K562 (cell line): Measurements from ENCODE around the gene PPP3CB. TPM values are rescaled to one million over a fixed set of nuclear protein-coding genes. Genes with fewer than 3 reads are reported as not detected.
A peak's percentile ranks its signal among the peaks of the same experiment; 100 is the strongest.

Experiments
- ASH1L ChIP-seq: fragments of 450-650 bp; IDR thresholded peaks from 2 replicates; pipeline ENCODE4 v1.6.1; 2018; ENCODE audit warnings: borderline replicate concordance, mild to moderate bottlenecking, low read depth; ENCODE audit not compliant: partially characterized antibody
- CBFA2T3 ChIP-seq: fragments of 450-650 bp; IDR thresholded peaks from 2 replicates; pipeline ENCODE4 v1.6.1; 2017
- CGGBP1 ChIP-seq: fragments of 250-450 bp; sonication (Bioruptor Pico); IDR thresholded peaks from 2 replicates; pipeline ENCODE4 v1.9.0; 2021; ENCODE audit warnings: mild to moderate bottlenecking
- E2F1 ChIP-seq: sonication (generic); formaldehyde crosslinking; IDR thresholded peaks from 2 replicates; pipeline ENCODE4 v1.8.1; 2023; ENCODE audit warnings: mild to moderate bottlenecking, missing genetic modification reagents, moderate library complexity
- EP300 ChIP-seq: IDR thresholded peaks from 2 replicates; pipeline ENCODE4 v1.6.1; 2012; ENCODE audit warnings: low read length, improper control_type of control experiment
- JUND ChIP-seq, 2 experiments: IDR thresholded peaks; 2 replicates in 1 of 2; 3 replicates in 1 of 2; pipeline ENCODE4 v1.6.1; 2011; ENCODE audit warnings: borderline replicate concordance in 2 of 2, low read depth in 2 of 2, low read length in 2 of 2, improper control_type of control experiment in 1 of 2, missing biosample characterization in 1 of 2, missing genetic modification characterization in 1 of 2, missing genetic modification reagents in 1 of 2
- PATZ1 ChIP-seq: fragments of 250-450 bp; sonication (Bioruptor Pico); IDR thresholded peaks from 2 replicates; pipeline ENCODE4 v1.5.0; 2020; ENCODE audit warnings: mild to moderate bottlenecking, borderline replicate concordance
- POLR3A ChIP-seq: IDR thresholded peaks from 2 replicates; pipeline ENCODE4 v1.6.1; 2011; ENCODE audit warnings: borderline replicate concordance, mild to moderate bottlenecking, moderate library complexity; ENCODE audit not compliant: insufficient read length, insufficient read depth; ENCODE audit errors: extremely low read depth
- RCOR1 ChIP-seq, 2 experiments: IDR thresholded peaks; 2 replicates each; pipeline ENCODE4 v1.6.1; 2012; ENCODE audit warnings: low read depth in 2 of 2, low read length in 2 of 2, borderline replicate concordance in 1 of 2, improper control_type of control experiment in 1 of 2
- YY1 ChIP-seq, 3 experiments: IDR thresholded peaks; 2 replicates each; pipeline ENCODE4 v1.6.1; 2011; ENCODE audit warnings: low read length in 2 of 3, mild to moderate bottlenecking in 2 of 3, moderate library complexity in 2 of 3, borderline replicate concordance in 1 of 3, control low read depth in 1 of 3, low read depth in 1 of 3; ENCODE audit not compliant: insufficient read depth in 3 of 3, insufficient replicate concordance in 2 of 3, control insufficient read depth in 1 of 3, insufficient read length in 1 of 3; ENCODE audit errors: extremely low read depth in 1 of 3
- ZHX1 ChIP-seq: fragments of 150-350 bp; conservative IDR thresholded peaks from 2 replicates; pipeline ENCODE4 v1.6.1; 2014; ENCODE audit warnings: low read length
- ZNF140 ChIP-seq: fragments of 250-450 bp; sonication (Bioruptor Pico); IDR thresholded peaks from 2 replicates; pipeline ENCODE4 v1.8.0; 2021; ENCODE audit warnings: moderate library complexity, mild to moderate bottlenecking, inconsistent platforms
- ZNF507 ChIP-seq: conservative IDR thresholded peaks from 2 replicates; pipeline ENCODE4 v1.6.1; 2017; ENCODE audit warnings: missing genetic modification characterization, missing compliant biosample characterization
- ZNF717 ChIP-seq: fragments of 250-450 bp; sonication (Bioruptor Pico); IDR thresholded peaks from 2 replicates; pipeline ENCODE4 v1.5.0; 2021
- ZNF778 ChIP-seq: fragments of 450-650 bp; formaldehyde crosslinking; IDR thresholded peaks from 2 replicates; pipeline ENCODE4 v1.4.0; 2020; ENCODE audit warnings: mild to moderate bottlenecking, moderate library complexity
- ZNF785 ChIP-seq: fragments of 250-450 bp; sonication (Bioruptor Pico); IDR thresholded peaks from 2 replicates; pipeline ENCODE4 v1.4.0; 2020; ENCODE audit warnings: mild to moderate bottlenecking
- polyA plus RNA-seq, 8 experiments: library from polyadenylated mRNA; depleted of rRNA in 4 of 8; stranded (reverse) in 5 of 8; unstranded in 3 of 8; fragments of >200 nt; fragmentation: Nextera tagmentation in 2 of 8; fragmentation: Illumina TruSeq in 1 of 8; extraction: Ambion mirVana in 2 of 8; extraction: Trizol in 1 of 8; gene quantifications; 2 replicates each; pipeline versions ENCODE4 v1.2.1 to v1.2.3, GENCODE V29; 2011 to 2014; ENCODE audit warnings: inconsistent platforms in 1 of 8, missing spikeins in 1 of 8
- total RNA-seq, 7 experiments: library from RNA; depleted of rRNA in 6 of 7; stranded (reverse); fragments of >200 nt in 6 of 7; fragmentation: Illumina TruSeq in 2 of 7; extraction: Trizol in 2 of 7; gene quantifications; 2 replicates each; pipeline versions ENCODE4 v1.2.1 to v1.2.3, GENCODE V29; 2011 to 2021; ENCODE audit warnings: low replicate concordance in 1 of 7

PPP3CB gene
- total and polyA plus RNA-seq, 9 of the 15 experiments (the other 6 are each of a cell fraction or from before 2014, with no cell fraction given), result 9.6 to 27.6 (median 17.8) TPM

GRCh38 chr10:73495226-73495883 lies 469 bp downstream of the PPP3CB start (continued):
- peak; percentile 89 for TF ChIP-seq E2F1
- TF ChIP-seq ZNF140, result no peak
- no peak for TF ChIP-seq ASH1L
- TF ChIP-seq PATZ1, result no peak
- TF ChIP-seq ZHX1, result no peak
- no peak for TF ChIP-seq ZNF717 (CRISPR knock-in tag)
- TF ChIP-seq POLR3A, result no peak
- TF ChIP-seq CGGBP1 (CRISPR knock-in tag), result no peak
- TF ChIP-seq ZNF778 (CRISPR knock-in tag), result no peak
- no peak; a peak in 1 of 4 replicates for TF ChIP-seq RCOR1 (IDR thresholded peaks at IDR 0.05; ENCODE audit: borderline replicate concordance in 1 of 2, low read depth in 2 of 2, low read length in 2 of 2)
- TF ChIP-seq YY1 (IDR thresholded peaks at IDR 0.05; ENCODE audit: borderline replicate concordance in 1 of 3, control insufficient read depth in 1 of 3, extremely low read depth in 1 of 3, insufficient read depth in 3 of 3, insufficient read length in 1 of 3, insufficient replicate concordance in 2 of 3, low read depth in 1 of 3, low read length in 2 of 3), result no peak
- no peak for TF ChIP-seq ZNF507 (tag)
- TF ChIP-seq EP300, result no peak; the same call in 1 of the 2 replicates
- no peak for TF ChIP-seq JUND (IDR thresholded peaks at IDR 0.05; ENCODE audit: borderline replicate concordance, low read depth, low read length)
- peak; percentile 22; the same call in 1 of the 3 replicates for TF ChIP-seq JUND (tag; IDR thresholded peaks at IDR 0.05; ENCODE audit: borderline replicate concordance, low read depth, low read length)
- no peak for TF ChIP-seq ZNF785
- TF ChIP-seq CBFA2T3, result no peak
